GM19023 (cell line): ENCODE results near the gene RHOT2.
A peak's percentile ranks its signal among the peaks of the same experiment; 100 is the strongest.

Source experiments
- ATAC-seq: cut with Tn5 transposase; IDR thresholded peaks from one replicate; pipeline ENCODE4 v1.9.1; 2021; ENCODE audit warnings: mild to moderate bottlenecking, moderate library complexity; ENCODE audit not compliant: unreplicated experiment

Gene RHOT2

GRCh38 chr16:667780-668518, at the start of gene RHOT2:
Gene RHOT2, plus strand, starts transcription at chr16:668132. Its CDS starts 68 bp downstream, at chr16:668200.
- peak; percentile 91 for ATAC-seq

- no peak for ATAC-seq
Measured at GRCh38 chr16:619476-620100, 48.3 kb upstream of the RHOT2 start.

GRCh38 chr16:620700-621525, 47.0 kb upstream of the RHOT2 start:
- ATAC-seq, result no peak

GRCh38 chr16:621526-622105, 46.3 kb upstream of the RHOT2 start:
- ATAC-seq, result no peak

GRCh38 chr16:622920-623280, 45.0 kb upstream of the RHOT2 start:
- ATAC-seq, result no peak

- ATAC-seq, result no peak
Measured at GRCh38 chr16:624526-625070, 43.3 kb upstream of the RHOT2 start.

- ATAC-seq, result no peak
Measured at GRCh38 chr16:625117-625976, 42.6 kb upstream of the RHOT2 start.

GRCh38 chr16:625977-626765, 41.8 kb upstream of the RHOT2 start:
- ATAC-seq, result no peak

- ATAC-seq, result no peak
Measured at GRCh38 chr16:626787-627453, 41.0 kb upstream of the RHOT2 start.

GRCh38 chr16:627454-628239, 40.3 kb upstream of the RHOT2 start:
- no peak for ATAC-seq

GRCh38 chr16:628321-629061, 39.4 kb upstream of the RHOT2 start:
- no peak for ATAC-seq

GRCh38 chr16:629185-629832, 38.6 kb upstream of the RHOT2 start:
- ATAC-seq, result no peak

- ATAC-seq, result no peak
Measured at GRCh38 chr16:629833-630248, 38.1 kb upstream of the RHOT2 start.

GRCh38 chr16:630249-630814, 37.6 kb upstream of the RHOT2 start:
- no peak for ATAC-seq

GRCh38 chr16:630815-631405, 37.0 kb upstream of the RHOT2 start, which contains the start of gene WFIKKN1:
Gene WFIKKN1, plus strand, starts transcription at chr16:630985. Its CDS starts 269 bp downstream, at chr16:631254.
- no peak for ATAC-seq

- no peak for ATAC-seq
Measured at GRCh38 chr16:631808-632358, 36.0 kb upstream of the RHOT2 start.
